Stimulated activated CD4-positive, alpha-beta T cell treated with anti-CD3 and anti-CD28 coated beads, TNF-alpha, amount 100 ng/mL, for 1 hour (primary cell): ENCODE results near the gene AHNAK.
"Not testable (repeated sequence)": the region's sequence is repeated elsewhere in the genome, so short reads cannot be mapped to it uniquely, and the experiment has no call there.

Experiments used
- DNase-seq, 3 donors: peaks; one replicate each; pipeline ENCODE4 v3.0.0-alpha.2; 2020; ENCODE audit warnings: low read depth in 3 of 3, low spot score in 1 of 3

Gene AHNAK

GRCh38 chr11:62393735-62394134 lies 152.9 kb downstream of the AHNAK start:
- DNase-seq, result no peak

- no peak for DNase-seq
Observed at GRCh38 chr11:62393061-62393611, 153.5 kb downstream of the AHNAK start.

GRCh38 chr11:62392506-62392905 lies 154.1 kb downstream of the AHNAK start:
- DNase-seq, result no peak

GRCh38 chr11:62391642-62392425 lies 154.8 kb downstream of the AHNAK start:
- no peak for DNase-seq

GRCh38 chr11:62390722-62391121 lies 155.9 kb downstream of the AHNAK start:
- DNase-seq, result no peak

GRCh38 chr11:62390237-62390636 lies 156.4 kb downstream of the AHNAK start:
- no peak for DNase-seq

GRCh38 chr11:62388999-62389398 lies 157.6 kb downstream of the AHNAK start:
- no peak for DNase-seq

GRCh38 chr11:62387381-62387780 lies 159.2 kb downstream of the AHNAK start:
- no peak for DNase-seq

- DNase-seq, result not testable (repeated sequence)
Observed at GRCh38 chr11:62386083-62386482, 160.5 kb downstream of the AHNAK start.

- no peak for DNase-seq
Observed at GRCh38 chr11:62383822-62384221, 162.8 kb downstream of the AHNAK start.
